ENCODE measurements around the gene ERMARD. TPM values are rescaled to one million over a fixed set of nuclear protein-coding genes. Genes with fewer than 3 reads are reported as not detected.

The ERMARD gene
- total RNA-seq, 1 donor from 2014 or later = 24.8 TPM

DNA sequence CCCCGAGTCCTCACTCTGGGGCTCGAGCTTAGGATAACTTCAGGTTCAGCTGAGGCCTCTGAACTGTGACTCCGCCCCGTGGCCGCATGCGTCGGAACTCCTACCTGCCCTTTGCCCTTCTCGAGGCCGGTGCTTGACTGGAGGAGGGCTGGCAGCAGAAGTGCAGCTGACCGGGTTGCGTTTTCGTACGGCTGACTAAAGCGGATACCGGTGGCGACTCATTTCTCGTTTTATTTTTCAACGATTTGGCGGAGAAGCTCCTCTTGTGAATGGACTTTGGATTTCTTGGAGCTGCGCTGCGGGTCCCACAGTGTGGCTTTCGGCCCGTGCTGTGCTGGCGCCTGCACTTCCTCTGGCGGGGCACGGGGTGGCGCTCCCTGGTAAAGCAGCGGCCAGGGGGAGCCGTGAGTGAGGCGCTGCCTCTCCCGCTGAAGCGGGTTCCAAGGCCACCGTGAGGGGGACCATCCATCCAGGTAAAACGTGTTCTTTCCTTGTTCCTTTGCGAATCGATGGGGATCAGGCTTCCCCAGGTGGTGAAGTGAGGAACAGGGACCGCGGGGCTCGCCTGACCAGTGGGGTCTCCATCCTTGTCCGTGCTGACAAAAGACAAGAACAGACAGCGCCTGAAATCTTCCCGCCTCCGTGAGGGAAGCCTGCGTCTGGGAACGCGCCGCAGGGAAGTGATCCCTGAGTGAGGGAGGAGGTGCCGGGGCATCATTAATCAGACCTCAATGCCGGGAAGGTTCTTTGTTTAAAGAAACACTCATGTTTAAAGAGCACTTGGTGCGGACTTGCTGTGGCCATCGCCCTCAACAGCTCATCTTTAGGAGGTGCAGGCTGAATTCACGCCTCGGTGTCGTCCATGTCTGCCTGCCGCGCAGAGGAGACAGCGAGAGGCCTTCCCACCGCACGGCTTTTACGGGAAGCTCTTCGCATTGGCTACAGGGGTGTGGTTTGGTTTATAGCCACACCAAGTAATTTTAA, 38.8 kb downstream of the ERMARD start:
- DNase-seq (ENCODE audit: low spot score) = peak; percentile 86
- H3K4me1 Mint-ChIP-seq (ENCODE audit: unreplicated experiment) = no peaks in the 10 kb centered on the region
- no peaks in the 10 kb centered on the region for H3K36me3 Mint-ChIP-seq (ENCODE audit: low read depth, unreplicated experiment)
- peaks cover 10% of the 10 kb centered on the region for H3K27me3 Mint-ChIP-seq (ENCODE audit: unreplicated experiment)
- TF ChIP-seq, protein P1, sequence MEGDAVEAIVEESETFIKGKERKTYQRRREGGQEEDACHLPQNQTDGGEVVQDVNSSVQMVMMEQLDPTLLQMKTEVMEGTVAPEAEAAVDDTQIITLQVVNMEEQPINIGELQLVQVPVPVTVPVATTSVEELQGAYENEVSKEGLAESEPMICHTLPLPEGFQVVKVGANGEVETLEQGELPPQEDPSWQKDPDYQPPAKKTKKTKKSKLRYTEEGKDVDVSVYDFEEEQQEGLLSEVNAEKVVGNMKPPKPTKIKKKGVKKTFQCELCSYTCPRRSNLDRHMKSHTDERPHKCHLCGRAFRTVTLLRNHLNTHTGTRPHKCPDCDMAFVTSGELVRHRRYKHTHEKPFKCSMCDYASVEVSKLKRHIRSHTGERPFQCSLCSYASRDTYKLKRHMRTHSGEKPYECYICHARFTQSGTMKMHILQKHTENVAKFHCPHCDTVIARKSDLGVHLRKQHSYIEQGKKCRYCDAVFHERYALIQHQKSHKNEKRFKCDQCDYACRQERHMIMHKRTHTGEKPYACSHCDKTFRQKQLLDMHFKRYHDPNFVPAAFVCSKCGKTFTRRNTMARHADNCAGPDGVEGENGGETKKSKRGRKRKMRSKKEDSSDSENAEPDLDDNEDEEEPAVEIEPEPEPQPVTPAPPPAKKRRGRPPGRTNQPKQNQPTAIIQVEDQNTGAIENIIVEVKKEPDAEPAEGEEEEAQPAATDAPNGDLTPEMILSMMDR (IDR thresholded peaks at IDR 0.05; ENCODE audit: unreplicated experiment) = peak; percentile 91
- H3K4me3 Mint-ChIP-seq (ENCODE audit: unreplicated experiment) = peak overlapping the region; percentile 74
- no peaks in the 10 kb centered on the region for H3K9me3 Mint-ChIP-seq (ENCODE audit: unreplicated experiment)
- no peak overlapping the region for H3K27ac Mint-ChIP-seq (ENCODE audit: unreplicated experiment)

DNA sequence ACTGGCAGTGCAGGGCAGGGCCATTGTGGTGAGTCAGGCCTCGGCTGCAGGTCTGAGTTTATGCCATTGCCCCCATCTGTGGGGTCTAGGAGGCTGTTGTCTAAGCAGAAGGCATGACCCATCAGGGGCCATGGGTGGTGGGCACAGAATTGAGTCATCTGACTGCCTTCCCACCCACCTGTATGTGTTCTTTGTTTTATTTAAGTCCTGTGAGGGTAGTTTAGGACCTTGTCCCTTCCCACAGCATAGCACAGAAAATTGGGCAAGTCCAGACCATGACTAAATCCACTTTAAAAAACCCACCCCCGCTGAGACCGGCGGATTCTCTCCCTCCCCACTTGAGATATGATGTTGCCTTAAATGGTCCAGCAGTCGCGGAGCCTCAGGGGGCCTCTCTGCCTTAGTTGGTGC, 40.3 kb downstream of the ERMARD start:
- peaks cover 11% of the 10 kb centered on the region for H3K27me3 Mint-ChIP-seq (ENCODE audit: unreplicated experiment)
- H3K27ac Mint-ChIP-seq (ENCODE audit: unreplicated experiment) = no peak overlapping the region
- TF ChIP-seq, protein P1 (IDR thresholded peaks at IDR 0.05; ENCODE audit: unreplicated experiment) = no peak
- H3K9me3 Mint-ChIP-seq (ENCODE audit: unreplicated experiment) = no peaks in the 10 kb centered on the region
- no peak for DNase-seq (ENCODE audit: low spot score)
- no peaks in the 10 kb centered on the region for H3K4me1 Mint-ChIP-seq (ENCODE audit: unreplicated experiment)
- H3K4me3 Mint-ChIP-seq (ENCODE audit: unreplicated experiment) = no peak overlapping the region
- H3K36me3 Mint-ChIP-seq (ENCODE audit: low read depth, unreplicated experiment) = no peaks in the 10 kb centered on the region

DNA sequence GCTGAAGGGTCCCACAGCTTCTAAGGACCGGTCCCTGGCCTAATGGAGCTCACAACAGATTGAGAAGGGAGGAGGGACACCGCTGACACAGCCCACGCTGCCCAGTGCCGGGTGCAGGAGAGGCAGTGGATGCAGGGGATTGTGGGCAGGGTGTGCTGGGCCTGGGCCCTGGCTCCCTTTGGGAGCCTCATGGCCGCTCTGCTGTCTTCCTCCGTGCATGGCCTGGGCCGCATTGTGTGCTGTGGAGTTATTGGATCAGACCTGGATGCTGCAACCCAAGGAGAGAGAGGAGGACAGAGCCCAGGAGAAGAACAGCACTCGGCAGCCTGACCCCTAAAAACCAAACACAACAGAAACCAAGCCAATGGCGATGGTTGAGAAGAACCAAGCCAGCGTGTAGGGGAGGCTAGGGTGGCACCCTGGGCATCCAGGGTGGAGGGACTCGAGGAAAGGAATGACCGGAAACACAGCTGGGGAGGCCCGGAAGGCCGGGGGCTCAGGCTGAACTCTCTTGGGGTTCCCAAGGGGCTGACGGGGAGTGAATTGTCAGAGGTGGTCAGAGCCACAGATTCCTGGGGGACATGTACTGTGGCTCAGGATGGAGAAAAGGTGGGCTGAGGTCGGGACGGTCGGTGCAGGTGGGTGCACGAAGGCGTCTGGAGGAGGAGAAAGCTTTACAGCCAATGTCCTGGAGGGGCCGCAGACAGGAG, 41.0 kb downstream of the ERMARD start:
- TF ChIP-seq, protein P1 (IDR thresholded peaks at IDR 0.05; ENCODE audit: unreplicated experiment) = no peak
- no peaks in the 10 kb centered on the region for H3K4me1 Mint-ChIP-seq (ENCODE audit: unreplicated experiment)
- H3K4me3 Mint-ChIP-seq (ENCODE audit: unreplicated experiment) = no peak overlapping the region
- no peak for DNase-seq (ENCODE audit: low spot score)
- H3K27me3 Mint-ChIP-seq (ENCODE audit: unreplicated experiment) = peaks cover 11% of the 10 kb centered on the region
- H3K9me3 Mint-ChIP-seq (ENCODE audit: unreplicated experiment) = no peaks in the 10 kb centered on the region
- H3K36me3 Mint-ChIP-seq (ENCODE audit: low read depth, unreplicated experiment) = no peaks in the 10 kb centered on the region
- H3K27ac Mint-ChIP-seq (ENCODE audit: unreplicated experiment) = no peak overlapping the region

DNA sequence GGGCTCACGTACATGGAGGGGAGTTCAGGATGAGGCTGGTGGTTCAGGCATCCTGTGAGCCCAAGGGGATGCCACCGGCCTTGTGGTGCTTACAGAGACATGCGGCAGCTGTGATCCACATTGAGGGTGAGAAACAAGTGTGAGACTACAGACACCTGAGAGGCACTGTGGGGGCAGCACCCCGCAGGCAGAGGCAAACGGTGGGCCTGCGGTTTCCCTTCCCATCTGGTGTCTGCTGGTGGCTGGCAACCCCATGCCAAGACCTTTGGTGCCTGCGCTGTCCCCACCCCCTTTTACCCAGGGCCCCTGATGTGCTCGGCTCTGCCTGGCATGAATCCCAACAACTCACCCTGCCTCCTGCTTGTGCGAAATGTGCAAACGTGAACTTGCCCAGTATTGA, 42.0 kb downstream of the ERMARD start:
- TF ChIP-seq, protein P1 (IDR thresholded peaks at IDR 0.05; ENCODE audit: unreplicated experiment) = no peak
- DNase-seq (ENCODE audit: low spot score) = no peak
- Mint-ChIP-seq H3K4me3 (ENCODE audit: unreplicated experiment) (no peak overlapping the region), H3K36me3 (ENCODE audit: low read depth, unreplicated experiment) (no peaks in the 10 kb centered on the region), H3K27me3 (ENCODE audit: unreplicated experiment) (peaks cover 6% of the 10 kb centered on the region), H3K4me1 (ENCODE audit: unreplicated experiment) (no peaks in the 10 kb centered on the region), H3K9me3 (ENCODE audit: unreplicated experiment) (no peaks in the 10 kb centered on the region), H3K27ac (ENCODE audit: unreplicated experiment) (no peak overlapping the region)

Data from endothelial cell (in vitro differentiated cells).